Endothelial cell of umbilical vein (primary cell): ENCODE results near the gene NR5A2. TPM values are rescaled to one million over a fixed set of nuclear protein-coding genes. Genes with fewer than 3 reads are reported as not detected.

ENCODE experiments used
- BruUV-seq: library from RNA; stranded (reverse); fragments of 400-500 nt; replicated peaks from 2 replicates; lab custom pipeline; 2021; lab: Mats Ljungman, UMichigan
- CTCF ChIA-PET: fragments of 300-600, 350-600 bp; sonication (Branson Sonifier 250); formaldehyde crosslinking; loops from one replicate; lab custom pipeline; 2021; ENCODE audit warnings: antibody characterized with exemption, inconsistent platforms; lab: Charles Lee
- POLR2A ChIA-PET: fragments of 300-600, 350-600 bp; sonication (Branson Sonifier 250); formaldehyde crosslinking; loops from one replicate; lab custom pipeline; 2021; ENCODE audit warnings: antibody characterized with exemption, inconsistent platforms; lab: Charles Lee
- DNase-seq: peaks from one replicate; pipeline ENCODE4 v3.0.0-alpha.2; 2011; ENCODE audit warnings: low read depth, low spot score
- FAIRE-seq: peaks from 2 replicates; lab custom pipeline; 2011; peaks lifted over from hg19 to GRCh38; lab: Jason Lieb, UNC
- H2AFZ ChIP-seq: 2 replicates; pipeline ENCODE4 v1.6.0; 2012; ENCODE audit warnings: low read depth, low read length, control low read depth, inconsistent platforms
- H3K27ac ChIP-seq: 2 replicates; pipeline ENCODE4 v1.5.1; 2011; ENCODE audit warnings: low read depth, mild to moderate bottlenecking, control low read depth, low read length, moderate library complexity; ENCODE audit not compliant: insufficient read depth
- H3K27me3 ChIP-seq, 2 experiments: 2 replicates each; pipeline versions ENCODE4 v1.6.0 to v1.6.1; 2011; ENCODE audit warnings: low read length in 2 of 2, mixed read lengths in 1 of 2; ENCODE audit not compliant: control insufficient read depth in 2 of 2, insufficient read depth in 2 of 2
- H3K36me3 ChIP-seq, 2 experiments: 2 replicates in 1 of 2; 3 replicates in 1 of 2; pipeline ENCODE4 v1.5.1; 2011; ENCODE audit warnings: low read length in 2 of 2, mild to moderate bottlenecking in 1 of 2, moderate library complexity in 1 of 2; ENCODE audit not compliant: control insufficient read depth in 2 of 2, insufficient read depth in 2 of 2; ENCODE audit errors: extremely low read depth in 1 of 2
- H3K4me1 ChIP-seq: 3 replicates; pipeline ENCODE4 v1.5.1; 2011; ENCODE audit warnings: mild to moderate bottlenecking, low read length; ENCODE audit not compliant: control insufficient read depth, insufficient read depth; ENCODE audit errors: extremely low read depth
- H3K4me2 ChIP-seq: 2 replicates; pipeline ENCODE4 v1.6.1; 2011; ENCODE audit warnings: low read length, control low read depth, mixed read lengths; ENCODE audit not compliant: insufficient read depth
- H3K4me3 ChIP-seq, 3 experiments: fragments of 200-600 bp in 1 of 3; sonication (generic), shearing (Covaris generic) in 1 of 3; replicated peaks in 1 of 3; 2 replicates each; pipeline ENCODE4 v1.5.1; 2011 to 2016; ENCODE audit warnings: control low read depth in 3 of 3, low read length in 3 of 3, mild to moderate bottlenecking in 2 of 3, inconsistent platforms in 1 of 3, low read depth in 1 of 3, moderate library complexity in 1 of 3; ENCODE audit not compliant: insufficient read depth in 1 of 3
- H3K79me2 ChIP-seq: 2 replicates; pipeline ENCODE4 v1.6.0; 2012; ENCODE audit warnings: low read length, inconsistent platforms; ENCODE audit not compliant: control insufficient read depth, insufficient read depth
- H3K9ac ChIP-seq: replicated peaks from 2 replicates; pipeline ENCODE3; 2011; ENCODE audit warnings: low read length, control low read depth; ENCODE audit not compliant: insufficient read depth; ENCODE audit errors: extremely low read depth
- H3K9me1 ChIP-seq: replicated peaks from 3 replicates; pipeline ENCODE4 v1.6.0; 2011; ENCODE audit warnings: mild to moderate bottlenecking, low read length; ENCODE audit not compliant: control insufficient read depth, insufficient read depth; ENCODE audit errors: extremely low read depth
- H3K9me3 ChIP-seq: replicated peaks from 2 replicates; pipeline ENCODE4 v1.5.1; 2012; ENCODE audit warnings: low read length, inconsistent platforms; ENCODE audit not compliant: control insufficient read depth, insufficient read depth
- H4K20me1 ChIP-seq: replicated peaks from 2 replicates; pipeline ENCODE3; 2011; ENCODE audit warnings: mild to moderate bottlenecking, low read length; ENCODE audit not compliant: control insufficient read depth, insufficient read depth; ENCODE audit errors: extremely low read depth
- EZH2 ChIP-seq: IDR thresholded peaks from 2 replicates; pipeline ENCODE4 v1.6.1; 2012; ENCODE audit warnings: borderline replicate concordance, low read depth, mild to moderate bottlenecking, moderate library complexity, low read length, inconsistent platforms; ENCODE audit not compliant: severe bottlenecking
- FOS ChIP-seq: IDR thresholded peaks from 2 replicates; pipeline ENCODE4 v1.6.1; 2011; ENCODE audit warnings: mild to moderate bottlenecking, low read length, moderate library complexity, borderline replicate concordance; ENCODE audit not compliant: insufficient read depth
- GATA2 ChIP-seq: IDR thresholded peaks from 2 replicates; pipeline ENCODE4 v1.7.0; 2011; ENCODE audit warnings: low read depth, mild to moderate bottlenecking, moderate library complexity, mixed read lengths, low read length; ENCODE audit not compliant: insufficient read length, insufficient read depth
- MYC ChIP-seq: IDR thresholded peaks from one replicate; pipeline ENCODE4 v1.6.1; 2011; ENCODE audit warnings: mild to moderate bottlenecking, low read depth, low read length
- POLR2A ChIP-seq: IDR thresholded peaks from 2 replicates; pipeline ENCODE4 v1.6.1; 2012; ENCODE audit warnings: low read depth, mild to moderate bottlenecking, control low read depth, low read length
- POLR2AphosphoS5 ChIP-seq: IDR thresholded peaks from 2 replicates; pipeline ENCODE4 v1.6.1; 2012; ENCODE audit warnings: low read depth, mild to moderate bottlenecking, control low read depth, low read length, moderate library complexity; ENCODE audit not compliant: insufficient read depth
- dilution Hi-C: fragments of 300-500 bp; cut with MboI; formaldehyde crosslinking; loops from one replicate; pipeline ENCODE4 v1.15.0; 2019; ENCODE audit warnings: low sequenced_read_pairs; ENCODE audit not compliant: extremely low pct_ligation_motif_present
- intact Hi-C: fragments of 100-400 bp; cut with micrococcal nuclease; formaldehyde crosslinking; loops from one replicate; pipeline ENCODE4 v1.10.0; 2022
- polyA plus RNA-seq, 4 experiments: library from polyadenylated mRNA; depleted of rRNA in 3 of 4; stranded (reverse) in 3 of 4; unstranded in 1 of 4; fragments of >200 nt; gene quantifications; 2 replicates each; pipeline versions ENCODE4 v1.2.1 to v1.2.3, GENCODE V29; 2011 to 2012; ENCODE audit warnings: missing spikeins in 1 of 4
- total RNA-seq: library from RNA; stranded (reverse); gene quantifications from 2 replicates; pipeline ENCODE4 v1.2.3, GENCODE V29; 2021
- TF ChIP-seq, protein P1 (sequence below), 2 donors: IDR thresholded peaks; 1 replicate in 1 of 2; 2 replicates in 1 of 2; pipeline ENCODE4 v1.5.1; 2011; ENCODE audit warnings: low read length in 2 of 2, mild to moderate bottlenecking in 2 of 2, moderate library complexity in 2 of 2, control low read depth in 1 of 2, inconsistent platforms in 1 of 2, low read depth in 1 of 2; ENCODE audit not compliant: insufficient read depth in 1 of 2; ENCODE audit errors: extremely low read depth in 1 of 2
- TF ChIP-seq, protein P2 (sequence below): IDR thresholded peaks from 2 replicates; pipeline ENCODE4 v1.6.1; 2011; ENCODE audit not compliant: insufficient read depth, insufficient read length

NR5A2 gene
- total and polyA plus RNA-seq, 2 donors (not counting 3 experiments of a cell fraction or from before 2014, with no cell fraction given): 3.4 to 12.1 TPM

DNA sequence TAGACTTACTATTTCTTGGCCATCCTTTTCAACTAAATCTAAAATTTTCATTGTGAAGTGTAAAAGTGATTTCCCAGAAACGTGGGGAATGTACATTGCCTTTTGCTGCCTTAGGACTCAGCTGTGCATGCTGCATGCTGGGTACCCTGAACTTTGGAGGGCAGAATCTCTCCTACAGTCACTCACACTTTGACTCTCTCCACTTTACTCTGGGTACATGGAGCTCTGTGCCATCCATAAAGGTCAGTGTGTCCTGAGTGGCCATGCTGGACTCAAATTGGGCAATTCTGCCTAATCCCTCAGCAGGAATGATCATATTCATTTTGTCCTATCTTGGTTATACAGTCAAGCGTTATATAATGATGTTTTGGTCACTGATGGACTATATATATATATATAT, 105.6 kb downstream of the NR5A2 start:
- no peak for FAIRE-seq
- no peak overlapping the region for H3K4me3 ChIP-seq
- no peaks in the 10 kb centered on the region for H4K20me1 ChIP-seq

DNA sequence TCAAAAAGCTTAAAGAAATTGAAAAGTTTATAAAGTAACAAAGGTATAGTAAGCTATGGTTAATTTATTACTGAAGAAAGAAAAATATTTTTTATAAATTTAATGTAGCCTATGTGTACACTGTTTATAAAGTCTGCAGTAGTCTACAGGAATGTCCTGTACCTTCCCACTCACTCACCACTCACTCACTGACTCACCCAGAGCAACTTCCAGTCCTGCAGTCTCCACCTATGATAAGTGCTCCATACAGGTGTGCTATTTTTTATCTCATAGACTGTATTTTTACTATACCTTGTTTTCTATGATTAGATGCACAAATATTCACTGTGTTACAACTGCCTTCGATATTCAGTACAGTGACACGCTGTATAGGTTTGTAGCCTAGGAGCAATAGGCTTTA, 106.6 kb downstream of the NR5A2 start:
- Histone ChIP-seq H3K27ac (no peak overlapping the region), H3K9me3 (no peaks in the 10 kb centered on the region), H3K9ac (no peak overlapping the region), H3K4me1 (no peaks in the 10 kb centered on the region), H4K20me1 (no peaks in the 10 kb centered on the region), H3K27me3 (no peaks in the 10 kb centered on the region), H3K4me2 (no peak overlapping the region), H3K36me3 (no peaks in the 10 kb centered on the region), H3K79me2 (no peaks in the 10 kb centered on the region), H3K9me1 (no peaks in the 10 kb centered on the region), H3K4me3 (no peak overlapping the region), H2AFZ (no peak overlapping the region)
- no peak for TF ChIP-seq FOS
- TF ChIP-seq POLR2AphosphoS5: no peak
- TF ChIP-seq, protein P1, sequence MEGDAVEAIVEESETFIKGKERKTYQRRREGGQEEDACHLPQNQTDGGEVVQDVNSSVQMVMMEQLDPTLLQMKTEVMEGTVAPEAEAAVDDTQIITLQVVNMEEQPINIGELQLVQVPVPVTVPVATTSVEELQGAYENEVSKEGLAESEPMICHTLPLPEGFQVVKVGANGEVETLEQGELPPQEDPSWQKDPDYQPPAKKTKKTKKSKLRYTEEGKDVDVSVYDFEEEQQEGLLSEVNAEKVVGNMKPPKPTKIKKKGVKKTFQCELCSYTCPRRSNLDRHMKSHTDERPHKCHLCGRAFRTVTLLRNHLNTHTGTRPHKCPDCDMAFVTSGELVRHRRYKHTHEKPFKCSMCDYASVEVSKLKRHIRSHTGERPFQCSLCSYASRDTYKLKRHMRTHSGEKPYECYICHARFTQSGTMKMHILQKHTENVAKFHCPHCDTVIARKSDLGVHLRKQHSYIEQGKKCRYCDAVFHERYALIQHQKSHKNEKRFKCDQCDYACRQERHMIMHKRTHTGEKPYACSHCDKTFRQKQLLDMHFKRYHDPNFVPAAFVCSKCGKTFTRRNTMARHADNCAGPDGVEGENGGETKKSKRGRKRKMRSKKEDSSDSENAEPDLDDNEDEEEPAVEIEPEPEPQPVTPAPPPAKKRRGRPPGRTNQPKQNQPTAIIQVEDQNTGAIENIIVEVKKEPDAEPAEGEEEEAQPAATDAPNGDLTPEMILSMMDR (IDR thresholded peaks at IDR 0.05; ENCODE audit: extremely low read depth in 1 of 2, insufficient read depth in 1 of 2, low read depth in 1 of 2, low read length in 2 of 2): no peak
- no peak for TF ChIP-seq GATA2
- no peak for TF ChIP-seq POLR2A
- TF ChIP-seq, protein P2, sequence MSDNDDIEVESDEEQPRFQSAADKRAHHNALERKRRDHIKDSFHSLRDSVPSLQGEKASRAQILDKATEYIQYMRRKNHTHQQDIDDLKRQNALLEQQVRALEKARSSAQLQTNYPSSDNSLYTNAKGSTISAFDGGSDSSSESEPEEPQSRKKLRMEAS: no peak
- TF ChIP-seq MYC: no peak
- TF ChIP-seq EZH2: no peak
- intact Hi-C loops: no loop called here
- POLR2A ChIA-PET: no interaction called here
- DNase-seq (no peak), FAIRE-seq (no peak)
- CTCF ChIA-PET: no interaction called here
- no TSS peak for BruUV-seq
- dilution Hi-C loops: no loop called here

More for the DNA sequence above, 105.6 kb downstream of the NR5A2 start:
- Histone ChIP-seq H3K9me1 (no peaks in the 10 kb centered on the region), H3K79me2 (no peaks in the 10 kb centered on the region), H3K27me3 (no peaks in the 10 kb centered on the region), H3K4me2 (no peak overlapping the region), H3K4me1 (no peaks in the 10 kb centered on the region), H2AFZ (no peak overlapping the region), H3K27ac (no peak overlapping the region), H3K9me3 (no peaks in the 10 kb centered on the region), H3K36me3 (no peaks in the 10 kb centered on the region), H3K9ac (no peak overlapping the region)
- BruUV-seq: no TSS peak
- dilution Hi-C loops (no loop called here), intact Hi-C loops (no loop called here)
- CTCF ChIA-PET: no interaction called here
- DNase-seq: no peak
- TF ChIP-seq POLR2AphosphoS5 (no peak), MYC (no peak), POLR2A (no peak), GATA2 (no peak), FOS (no peak), EZH2 (no peak)
- TF ChIP-seq, protein P2: no peak
- POLR2A ChIA-PET: no interaction called here
